GM19043 (cell line): ENCODE results near the gene KEAP1.

Experiments used
- ATAC-seq: cut with Tn5 transposase; IDR thresholded peaks from one replicate; pipeline ENCODE4 v1.9.1; 2021; ENCODE audit warnings: low read depth; ENCODE audit not compliant: unreplicated experiment

Gene KEAP1

DNA sequence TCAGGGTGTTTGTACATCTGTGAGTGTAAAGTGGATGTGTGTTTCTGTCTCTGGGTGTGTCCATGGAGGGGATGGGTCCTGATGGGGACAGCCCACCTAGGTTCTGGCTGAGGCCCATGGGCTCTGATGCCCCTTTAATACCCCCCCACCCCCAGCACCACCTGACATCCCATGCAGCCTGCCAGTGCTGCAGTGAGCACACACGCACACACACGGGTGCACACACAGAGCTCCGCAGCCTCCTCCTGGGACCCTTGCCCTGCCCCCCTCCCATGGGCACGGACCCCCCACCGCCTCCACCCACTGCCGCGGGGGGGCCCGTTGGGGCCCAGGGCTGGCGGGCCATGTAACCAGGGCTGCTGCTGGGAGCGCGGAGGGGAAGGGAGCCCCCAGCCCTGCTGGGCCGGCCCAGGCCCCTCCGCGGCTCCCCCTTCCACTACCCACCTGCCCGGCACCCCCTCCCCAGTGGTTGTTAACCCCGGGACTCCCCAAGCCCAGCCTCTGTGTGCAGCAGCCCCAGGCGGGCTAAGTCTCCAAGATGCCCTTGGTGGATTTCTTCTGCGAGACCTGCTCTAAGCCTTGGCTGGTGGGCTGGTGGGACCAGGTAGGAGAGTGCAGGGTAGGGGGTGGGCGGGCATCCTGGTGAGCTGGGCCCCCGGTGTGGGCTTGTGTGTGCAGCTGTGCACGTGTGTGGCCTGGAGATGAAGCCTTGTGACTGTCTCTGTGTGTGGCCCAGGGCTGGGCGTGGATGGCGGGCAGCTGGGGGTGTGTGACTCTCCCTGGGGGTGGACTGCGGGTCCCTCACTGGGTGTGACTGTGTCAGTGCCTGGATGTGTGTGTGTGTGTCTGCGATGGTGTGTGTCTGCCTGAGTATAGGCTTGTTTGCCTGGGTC, 50.2 kb downstream of the KEAP1 start:
- ATAC-seq: no peak

DNA sequence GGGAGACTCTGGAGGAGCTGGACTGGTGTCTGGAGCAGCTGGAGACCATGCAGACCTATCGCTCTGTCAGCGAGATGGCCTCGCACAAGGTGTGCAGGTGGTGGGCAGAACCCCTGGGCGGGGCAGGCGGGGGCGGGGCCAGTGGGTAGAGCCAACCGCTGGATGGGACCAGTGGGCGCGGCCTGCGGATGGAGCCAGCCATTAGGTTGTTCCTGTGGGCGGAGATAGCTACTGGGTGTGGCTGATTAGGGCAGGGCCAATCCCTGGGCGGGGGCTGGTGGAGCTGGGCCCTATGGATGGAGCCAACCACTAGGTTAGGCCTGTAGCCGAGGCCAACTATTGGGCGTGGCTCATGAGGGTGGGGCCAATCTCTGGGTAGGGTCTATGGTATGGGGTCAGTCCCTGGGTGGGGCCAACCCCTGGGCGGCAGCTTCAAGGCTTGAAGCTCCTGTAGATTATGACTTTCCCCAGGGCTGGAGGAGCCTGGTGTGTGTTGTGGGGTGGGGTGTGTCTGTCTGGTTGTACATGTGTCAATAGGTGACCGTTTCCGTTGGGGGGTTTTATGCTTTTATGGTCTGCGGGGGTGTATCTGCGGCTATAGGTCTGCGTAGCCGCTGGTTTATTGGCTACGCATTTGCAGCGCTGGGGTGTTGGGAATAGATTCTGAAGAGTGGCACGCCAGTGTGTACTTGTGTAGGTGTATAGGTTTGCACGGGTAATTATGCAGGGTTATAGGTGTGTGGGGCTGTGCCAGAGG, 52.1 kb downstream of the KEAP1 start:
- ATAC-seq: no peak

DNA sequence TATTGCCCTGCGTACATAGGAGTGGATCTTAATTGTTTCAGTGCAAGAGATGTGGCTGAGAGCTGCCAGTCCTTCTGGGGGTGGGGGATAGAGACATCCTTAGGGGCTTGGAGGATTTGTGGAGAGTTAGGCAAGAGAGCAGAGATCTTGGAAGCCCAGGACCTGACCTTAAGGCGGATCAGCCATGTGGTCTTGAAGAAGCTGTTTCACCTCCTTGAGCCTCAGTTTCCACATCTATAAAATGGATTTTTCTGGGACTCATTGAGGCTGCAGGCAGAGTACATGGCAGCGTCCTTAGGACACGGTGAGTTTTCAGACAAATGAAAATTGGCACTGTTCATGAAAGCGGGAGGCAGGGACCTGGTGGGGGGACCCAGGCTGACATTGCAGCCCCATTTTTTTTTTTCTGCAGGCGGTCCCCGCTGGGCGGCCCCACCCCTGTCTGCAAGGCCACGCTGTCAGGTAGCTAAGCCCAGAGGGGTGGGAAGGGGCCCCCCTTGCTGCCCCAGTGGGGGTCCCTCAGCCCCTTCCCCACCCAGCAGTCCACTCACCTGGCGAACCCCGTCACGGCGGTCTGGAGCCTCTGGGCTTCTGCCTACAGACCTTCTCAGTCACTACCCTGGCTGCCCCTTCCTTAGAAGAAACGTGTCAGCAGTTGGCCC, 52.8 kb downstream of the KEAP1 start:
- ATAC-seq: no peak

DNA sequence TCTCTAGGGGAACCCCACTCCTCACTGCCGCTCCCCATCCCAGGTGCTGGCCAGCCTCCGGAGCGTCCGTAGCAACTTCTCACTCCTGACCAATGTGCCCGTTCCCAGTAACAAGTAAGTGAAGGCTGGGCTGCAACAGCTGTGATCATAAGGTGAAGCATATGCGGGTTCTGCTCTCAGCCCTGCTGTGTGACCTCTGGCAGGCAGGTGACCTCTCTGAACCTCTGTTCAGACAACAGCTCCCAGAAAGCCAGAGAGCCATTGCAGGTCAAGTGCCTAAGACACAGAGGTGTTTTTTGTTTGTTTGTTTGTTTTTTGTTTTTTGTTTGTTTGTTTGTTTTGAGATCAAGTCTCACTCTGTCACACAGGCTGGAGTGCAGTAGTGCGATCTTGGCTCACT, 54.1 kb downstream of the KEAP1 start:
- no peak for ATAC-seq

DNA sequence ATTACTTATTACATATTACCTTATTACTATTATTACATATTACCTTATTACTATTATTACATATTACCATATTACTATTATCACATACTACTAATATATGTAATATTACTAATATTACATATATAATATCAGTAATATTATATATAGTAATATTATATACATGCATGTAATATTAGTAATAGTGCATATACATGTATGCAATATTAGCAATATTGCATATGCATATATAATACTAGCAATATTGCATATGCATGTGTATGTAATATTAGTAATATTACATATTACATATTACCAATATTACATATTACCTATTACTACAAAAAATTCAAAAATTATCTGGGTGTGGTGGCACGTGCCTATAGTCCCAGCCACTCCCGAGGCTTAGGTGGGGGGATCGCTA, 60.5 kb downstream of the KEAP1 start:
- ATAC-seq: no peak

DNA sequence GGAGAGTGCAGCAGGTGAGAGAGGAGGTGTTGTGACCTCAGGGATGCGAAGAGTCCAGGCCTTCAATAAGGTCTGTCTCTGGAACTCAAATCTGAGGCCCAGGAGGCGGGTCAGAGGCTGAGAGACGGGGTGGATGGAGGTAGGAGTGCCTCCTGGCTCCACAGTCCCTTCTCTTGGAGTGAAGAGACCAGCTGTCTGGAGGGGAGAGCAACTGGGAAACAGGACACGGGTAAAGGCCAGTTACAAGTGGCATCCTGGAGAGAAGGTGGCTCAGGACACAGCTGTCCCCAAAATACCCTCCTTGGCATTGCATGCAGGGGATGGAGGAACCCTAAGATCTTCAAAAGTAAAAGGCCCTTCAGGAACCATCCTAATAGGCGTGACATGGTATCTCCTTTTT, 63.6 kb downstream of the KEAP1 start:
- no peak for ATAC-seq
